GM12801 (cell line): ENCODE data around the gene VSTM4.

Experiments
- TF ChIP-seq, protein P1 (sequence below): IDR thresholded peaks from one replicate; pipeline ENCODE4 v1.5.1; 2011; ENCODE audit warnings: control low read depth; ENCODE audit not compliant: insufficient read length; ENCODE audit errors: extremely low read depth

VSTM4 gene

GRCh38 chr10:49024484-49024883 lies 90.8 kb downstream of the VSTM4 start:
- TF ChIP-seq, protein P1, sequence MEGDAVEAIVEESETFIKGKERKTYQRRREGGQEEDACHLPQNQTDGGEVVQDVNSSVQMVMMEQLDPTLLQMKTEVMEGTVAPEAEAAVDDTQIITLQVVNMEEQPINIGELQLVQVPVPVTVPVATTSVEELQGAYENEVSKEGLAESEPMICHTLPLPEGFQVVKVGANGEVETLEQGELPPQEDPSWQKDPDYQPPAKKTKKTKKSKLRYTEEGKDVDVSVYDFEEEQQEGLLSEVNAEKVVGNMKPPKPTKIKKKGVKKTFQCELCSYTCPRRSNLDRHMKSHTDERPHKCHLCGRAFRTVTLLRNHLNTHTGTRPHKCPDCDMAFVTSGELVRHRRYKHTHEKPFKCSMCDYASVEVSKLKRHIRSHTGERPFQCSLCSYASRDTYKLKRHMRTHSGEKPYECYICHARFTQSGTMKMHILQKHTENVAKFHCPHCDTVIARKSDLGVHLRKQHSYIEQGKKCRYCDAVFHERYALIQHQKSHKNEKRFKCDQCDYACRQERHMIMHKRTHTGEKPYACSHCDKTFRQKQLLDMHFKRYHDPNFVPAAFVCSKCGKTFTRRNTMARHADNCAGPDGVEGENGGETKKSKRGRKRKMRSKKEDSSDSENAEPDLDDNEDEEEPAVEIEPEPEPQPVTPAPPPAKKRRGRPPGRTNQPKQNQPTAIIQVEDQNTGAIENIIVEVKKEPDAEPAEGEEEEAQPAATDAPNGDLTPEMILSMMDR: no peak

DNA sequence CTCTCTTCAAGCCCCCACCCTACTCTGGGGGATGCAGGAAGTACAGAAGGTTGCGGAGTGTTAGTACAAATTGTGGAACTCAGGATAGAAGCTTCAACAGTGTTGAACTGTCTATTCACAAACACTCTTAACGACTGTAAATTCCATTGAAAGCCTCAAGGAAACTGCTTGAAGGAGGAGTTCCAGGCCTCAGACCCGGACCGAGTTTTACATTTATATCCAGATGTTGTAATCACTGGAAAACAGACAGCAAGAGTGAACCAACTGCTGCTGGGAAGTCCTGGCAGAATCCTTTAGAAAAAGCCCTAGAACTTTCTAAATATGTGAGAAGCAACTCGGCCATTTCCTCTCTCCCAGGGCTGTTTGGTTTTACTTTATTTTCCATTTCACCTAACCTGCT lies 91.6 kb downstream of the VSTM4 start:
- TF ChIP-seq, protein P1: no peak

DNA sequence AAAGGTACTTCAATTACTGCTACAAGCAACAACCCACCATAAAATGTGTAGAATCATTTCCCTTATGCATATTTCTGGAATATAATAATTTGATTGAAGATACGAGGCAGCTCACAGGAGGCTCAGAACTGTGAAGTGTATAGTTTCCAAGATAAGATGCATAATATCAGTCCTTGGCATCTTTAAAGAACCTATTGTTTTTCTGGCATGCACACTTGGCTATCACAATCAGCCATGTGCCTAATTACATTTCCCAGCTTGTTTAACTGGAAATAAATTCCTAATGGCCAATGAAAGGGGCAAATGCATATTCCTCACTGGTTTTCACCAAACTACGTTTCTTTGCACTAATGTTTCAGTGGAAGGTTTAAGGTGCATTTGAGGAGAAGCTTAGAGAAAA lies 92.3 kb downstream of the VSTM4 start:
- TF ChIP-seq, protein P1: no peak

GRCh38 chr10:49021685-49022084 lies 93.6 kb downstream of the VSTM4 start:
- TF ChIP-seq, protein P1: no peak

GRCh38 chr10:49015700-49016099 lies 99.6 kb downstream of the VSTM4 start:
- TF ChIP-seq, protein P1: no peak

- TF ChIP-seq, protein P1: no peak
These were observed 102.7 kb downstream of the VSTM4 start for GRCh38 chr10:49012603-49013002.

- TF ChIP-seq, protein P1: no peak
These were observed 103.6 kb downstream of the VSTM4 start for GRCh38 chr10:49011756-49012155.

DNA sequence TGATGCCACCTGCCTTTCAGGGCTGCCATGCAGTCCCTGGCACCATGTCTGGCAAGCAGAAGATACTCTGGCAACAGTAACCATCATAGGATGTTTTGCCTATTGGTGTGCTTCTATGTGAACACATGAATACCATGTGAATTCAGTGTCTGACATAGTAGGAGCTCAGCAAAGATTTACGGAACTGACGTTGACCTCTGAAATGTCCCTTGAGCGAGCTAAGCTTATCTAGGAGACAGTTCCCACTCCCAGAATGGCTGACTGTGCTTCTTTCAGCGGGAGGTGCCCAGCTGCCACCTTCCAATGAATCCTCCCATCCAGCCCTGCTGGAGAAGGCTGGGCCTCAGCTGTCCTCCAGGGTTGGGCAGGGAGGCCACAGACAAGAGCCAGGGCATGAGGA lies 104.5 kb downstream of the VSTM4 start:
- TF ChIP-seq, protein P1: no peak
